Measurements from ENCODE around the gene CD93. TPM values are rescaled to one million over a fixed set of nuclear protein-coding genes. Genes with fewer than 3 reads are reported as not detected.

The CD93 gene, protein sequence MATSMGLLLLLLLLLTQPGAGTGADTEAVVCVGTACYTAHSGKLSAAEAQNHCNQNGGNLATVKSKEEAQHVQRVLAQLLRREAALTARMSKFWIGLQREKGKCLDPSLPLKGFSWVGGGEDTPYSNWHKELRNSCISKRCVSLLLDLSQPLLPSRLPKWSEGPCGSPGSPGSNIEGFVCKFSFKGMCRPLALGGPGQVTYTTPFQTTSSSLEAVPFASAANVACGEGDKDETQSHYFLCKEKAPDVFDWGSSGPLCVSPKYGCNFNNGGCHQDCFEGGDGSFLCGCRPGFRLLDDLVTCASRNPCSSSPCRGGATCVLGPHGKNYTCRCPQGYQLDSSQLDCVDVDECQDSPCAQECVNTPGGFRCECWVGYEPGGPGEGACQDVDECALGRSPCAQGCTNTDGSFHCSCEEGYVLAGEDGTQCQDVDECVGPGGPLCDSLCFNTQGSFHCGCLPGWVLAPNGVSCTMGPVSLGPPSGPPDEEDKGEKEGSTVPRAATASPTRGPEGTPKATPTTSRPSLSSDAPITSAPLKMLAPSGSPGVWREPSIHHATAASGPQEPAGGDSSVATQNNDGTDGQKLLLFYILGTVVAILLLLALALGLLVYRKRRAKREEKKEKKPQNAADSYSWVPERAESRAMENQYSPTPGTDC
- total RNA-seq (72.8 TPM), polyA plus RNA-seq (52.6 TPM)

DNA sequence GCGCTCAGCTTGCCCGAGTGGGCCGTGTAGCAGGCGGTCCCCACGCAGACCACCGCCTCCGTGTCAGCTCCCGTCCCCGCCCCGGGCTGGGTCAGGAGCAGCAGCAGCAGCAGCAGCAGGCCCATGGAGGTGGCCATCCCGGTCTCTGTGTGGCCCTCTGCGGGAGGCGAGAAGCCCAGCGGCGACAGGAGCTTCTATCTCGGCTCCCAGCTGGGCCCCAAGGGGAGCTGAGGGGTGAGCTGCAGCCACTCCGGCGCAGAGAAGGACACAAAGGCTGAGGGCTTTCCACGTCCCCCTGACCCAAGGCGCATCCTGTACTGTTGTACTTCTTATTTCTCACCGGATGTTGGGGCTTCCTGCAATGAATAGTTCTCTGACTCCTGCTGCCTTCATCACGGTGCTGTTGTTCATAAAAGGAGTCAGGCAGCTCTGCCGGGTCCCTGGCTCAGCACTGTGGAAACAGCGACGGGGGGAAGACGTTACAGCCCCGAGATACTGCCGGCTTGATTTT is at the start of gene CD93:
CD93 (minus strand) TSS at position 269 of the 511 bp plus-strand sequence; CDS start at position 137, 132 bp downstream.
- peak within 1 kb of the TSS; percentile 61 for H3K27ac ChIP-seq (ENCODE audit: low read depth)
- no peaks in the 10 kb centered on the region for H3K4me1 ChIP-seq (ENCODE audit: insufficient read depth)
- H3K36me3 ChIP-seq (ENCODE audit: insufficient read depth), result no peaks in the 10 kb centered on the region
- no peak for DNase-seq (ENCODE audit: extremely low spot score)
- peak within 1 kb of the TSS; percentile 16 for H3K4me3 ChIP-seq (ENCODE audit: low read depth, low read length)
- WGBS, result 52% methylated on average over 28 of the region's 28 CpGs

- Histone ChIP-seq H3K36me3 (ENCODE audit: insufficient read depth) (no peaks in the 10 kb centered on the region), H3K4me3 (ENCODE audit: low read depth, low read length) (no peak overlapping the region), H3K27ac (ENCODE audit: low read depth) (no peak overlapping the region), H3K4me1 (ENCODE audit: insufficient read depth) (no peaks in the 10 kb centered on the region)
- DNase-seq (ENCODE audit: extremely low spot score), result no peak
- 62% methylated on average over 8 of the region's 8 CpGs for WGBS
These were observed 47.5 kb upstream of the CD93 start for GRCh38 chr20:23133560-23133998.

GRCh38 chr20:23132930-23133559 is 46.9 kb upstream of the CD93 start:
- no peak overlapping the region for H3K4me3 ChIP-seq (ENCODE audit: low read depth, low read length)
- DNase-seq (ENCODE audit: extremely low spot score), result no peak
- no peaks in the 10 kb centered on the region for H3K4me1 ChIP-seq (ENCODE audit: insufficient read depth)
- H3K27ac ChIP-seq (ENCODE audit: low read depth), result no peak overlapping the region
- no peaks in the 10 kb centered on the region for H3K36me3 ChIP-seq (ENCODE audit: insufficient read depth)
- 68% methylated on average over 7 of the region's 7 CpGs for WGBS

GRCh38 chr20:23132293-23132929 is 46.3 kb upstream of the CD93 start:
- no peak for DNase-seq (ENCODE audit: extremely low spot score)
- H3K4me3 ChIP-seq (ENCODE audit: low read depth, low read length), result no peak overlapping the region
- no peaks in the 10 kb centered on the region for H3K4me1 ChIP-seq (ENCODE audit: insufficient read depth)
- H3K36me3 ChIP-seq (ENCODE audit: insufficient read depth), result no peaks in the 10 kb centered on the region
- 84% methylated on average over 14 of the region's 14 CpGs for WGBS
- no peak overlapping the region for H3K27ac ChIP-seq (ENCODE audit: low read depth)

- Histone ChIP-seq H3K27ac (ENCODE audit: low read depth) (no peak overlapping the region), H3K4me1 (ENCODE audit: insufficient read depth) (no peaks in the 10 kb centered on the region)
- 75% methylated on average over 11 of the region's 11 CpGs for WGBS
These were observed 45.6 kb upstream of the CD93 start for GRCh38 chr20:23131766-23132165.

DNA sequence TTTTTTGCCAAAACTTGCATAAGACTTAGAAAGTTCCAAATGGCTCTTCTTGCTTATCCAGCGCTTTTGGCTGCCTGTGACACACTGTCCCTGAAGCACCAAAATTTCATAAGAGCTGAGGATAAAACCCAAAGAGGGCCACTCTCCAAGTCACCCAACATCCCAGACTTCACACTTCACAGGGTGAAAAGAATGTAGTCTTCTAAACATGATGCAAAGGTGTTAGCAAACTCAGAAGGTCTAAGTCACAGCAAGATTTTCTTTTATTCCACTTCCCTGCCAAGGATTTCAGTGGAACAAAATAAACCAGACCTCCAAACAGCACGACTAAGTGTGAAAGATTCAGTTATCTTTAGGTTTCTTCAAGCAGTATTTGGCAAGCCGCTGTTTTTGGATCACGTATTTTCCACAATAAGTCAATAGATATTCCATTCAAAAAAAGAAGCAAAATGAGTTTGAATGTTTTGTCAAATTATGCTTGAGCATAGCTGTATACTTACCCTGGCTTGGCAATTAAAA is 44.6 kb upstream of the CD93 start:
- Histone ChIP-seq H3K4me3 (ENCODE audit: low read depth, low read length) (no peak overlapping the region), H3K36me3 (ENCODE audit: insufficient read depth) (no peaks in the 10 kb centered on the region), H3K4me1 (ENCODE audit: insufficient read depth) (no peaks in the 10 kb centered on the region), H3K27ac (ENCODE audit: low read depth) (no peak overlapping the region)
- DNase-seq (ENCODE audit: extremely low spot score), result no peak
- WGBS, result 73% methylated on average over 4 of the region's 4 CpGs

More at GRCh38 chr20:23131766-23132165, 45.6 kb upstream of the CD93 start:
- Histone ChIP-seq H3K36me3 (ENCODE audit: insufficient read depth) (no peaks in the 10 kb centered on the region), H3K4me3 (ENCODE audit: low read depth, low read length) (no peak overlapping the region)
- no peak for DNase-seq (ENCODE audit: extremely low spot score)

GRCh38 chr20:23129891-23130621 is 43.9 kb upstream of the CD93 start:
- Histone ChIP-seq H3K4me1 (ENCODE audit: insufficient read depth) (no peaks in the 10 kb centered on the region), H3K36me3 (ENCODE audit: insufficient read depth) (no peaks in the 10 kb centered on the region), H3K27ac (ENCODE audit: low read depth) (no peak overlapping the region), H3K4me3 (ENCODE audit: low read depth, low read length) (no peak overlapping the region)
- DNase-seq (ENCODE audit: extremely low spot score), result no peak
- 87% methylated on average over 12 of the region's 12 CpGs for WGBS

DNA sequence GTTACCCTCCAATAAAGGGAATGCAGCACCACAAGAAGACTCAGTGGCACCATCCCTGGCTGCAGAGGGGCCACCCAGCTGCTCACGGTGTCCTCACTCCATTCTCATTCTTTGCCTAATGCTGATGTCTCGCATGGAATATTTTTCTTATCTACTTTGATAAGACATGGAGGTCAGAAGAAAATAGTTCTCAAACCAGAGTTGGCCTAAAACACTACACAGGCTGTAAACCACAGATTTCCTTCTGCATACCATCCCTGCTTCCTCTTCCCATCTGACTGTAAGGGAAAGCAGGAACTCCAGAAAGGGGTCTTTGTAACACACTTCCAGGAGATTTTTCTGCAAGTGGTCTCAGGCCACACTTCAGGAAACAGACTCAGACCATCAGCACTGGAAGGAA is 43.1 kb upstream of the CD93 start:
- Histone ChIP-seq H3K36me3 (ENCODE audit: insufficient read depth) (no peaks in the 10 kb centered on the region), H3K4me3 (ENCODE audit: low read depth, low read length) (no peak overlapping the region), H3K4me1 (ENCODE audit: insufficient read depth) (no peaks in the 10 kb centered on the region), H3K27ac (ENCODE audit: low read depth) (no peak overlapping the region)
- DNase-seq (ENCODE audit: extremely low spot score), result no peak
- WGBS, result 77% methylated on average over 2 of the region's 2 CpGs

DNA sequence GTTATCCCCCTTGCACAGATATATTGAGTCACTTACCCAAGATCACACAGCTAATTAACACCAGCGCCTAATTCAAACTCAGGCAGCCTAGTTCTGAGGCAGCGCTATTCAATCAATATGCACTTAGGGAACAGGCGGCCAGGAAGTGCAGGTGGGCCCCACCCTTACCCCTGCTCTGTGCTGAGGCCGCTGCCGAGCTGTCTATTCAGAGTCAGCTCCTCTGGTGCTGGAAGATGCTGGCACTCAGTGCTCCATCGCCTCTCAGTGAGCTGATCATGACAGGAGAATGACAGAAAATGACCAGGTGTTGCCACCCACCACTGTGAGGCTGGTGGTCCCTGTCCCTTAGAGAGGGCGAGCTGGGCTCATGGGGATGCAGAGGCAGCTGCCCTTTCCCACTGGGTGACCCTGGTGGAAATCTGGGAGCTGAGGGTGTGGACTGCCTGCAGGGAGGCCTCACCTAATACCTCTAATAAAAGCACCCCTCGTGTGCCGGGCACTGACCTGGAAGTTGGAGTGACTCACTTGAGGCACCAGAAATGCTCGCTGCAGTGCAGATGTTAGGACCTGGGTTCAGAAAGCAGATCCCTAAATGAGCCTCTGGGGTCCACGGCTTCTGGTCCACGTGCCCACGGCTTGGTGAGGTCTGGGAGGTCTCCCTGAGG is 42.5 kb upstream of the CD93 start:
- no peak for DNase-seq (ENCODE audit: extremely low spot score)
- Histone ChIP-seq H3K27ac (ENCODE audit: low read depth) (no peak overlapping the region), H3K4me3 (ENCODE audit: low read depth, low read length) (no peak overlapping the region), H3K36me3 (ENCODE audit: insufficient read depth) (no peaks in the 10 kb centered on the region), H3K4me1 (ENCODE audit: insufficient read depth) (no peaks in the 10 kb centered on the region)
- 88% methylated on average over 13 of the region's 13 CpGs for WGBS

GRCh38 chr20:23127506-23128279 is 41.6 kb upstream of the CD93 start:
- Histone ChIP-seq H3K4me3 (ENCODE audit: low read depth, low read length) (no peak overlapping the region), H3K36me3 (ENCODE audit: insufficient read depth) (no peaks in the 10 kb centered on the region), H3K27ac (ENCODE audit: low read depth) (no peak overlapping the region), H3K4me1 (ENCODE audit: insufficient read depth) (no peaks in the 10 kb centered on the region)
- DNase-seq (ENCODE audit: extremely low spot score), result no peak
- 97% methylated on average over 14 of the region's 14 CpGs for WGBS

DNA sequence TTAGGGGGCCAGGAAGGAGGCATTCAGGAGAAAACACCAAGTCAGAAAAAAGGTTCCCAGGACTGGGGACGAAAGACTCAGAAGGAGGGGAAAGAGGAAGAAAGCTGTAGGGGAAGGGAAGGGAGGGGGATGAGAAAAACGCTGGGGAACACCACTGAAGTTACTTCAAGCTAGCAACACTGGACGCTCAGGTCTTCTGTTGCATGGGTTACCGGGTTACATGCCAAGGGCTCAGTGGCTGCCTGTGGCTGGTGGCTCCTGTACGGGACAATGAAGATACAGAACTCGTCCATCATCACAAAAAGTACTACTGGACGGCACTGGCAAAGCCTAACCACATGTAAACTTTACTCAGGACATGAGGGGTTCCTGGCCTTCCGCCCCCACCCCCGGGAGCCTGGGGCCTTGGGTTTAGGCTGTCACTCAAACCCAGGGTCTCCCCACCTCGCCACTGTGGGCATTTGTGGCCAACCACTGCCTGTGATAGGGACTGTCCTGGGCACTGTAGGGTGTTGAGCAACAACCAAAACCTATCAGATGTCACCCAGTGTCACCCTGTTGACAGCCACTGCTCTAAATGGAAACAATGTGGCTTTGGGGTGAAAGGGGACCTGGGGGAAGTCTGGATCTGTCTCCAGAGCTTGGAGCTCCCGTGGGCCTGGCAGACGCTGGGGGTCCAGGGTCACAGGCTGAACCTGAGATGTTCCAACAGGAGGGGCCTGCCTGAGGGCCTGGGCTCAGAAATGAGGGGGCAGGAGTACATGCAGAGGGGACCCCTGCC is 40.3 kb upstream of the CD93 start:
- H3K36me3 ChIP-seq (ENCODE audit: insufficient read depth), result no peaks in the 10 kb centered on the region
- no peak overlapping the region for H3K4me3 ChIP-seq (ENCODE audit: low read depth, low read length)
- no peak for DNase-seq (ENCODE audit: extremely low spot score)
- no peak overlapping the region for H3K27ac ChIP-seq (ENCODE audit: low read depth)
- 84% methylated on average over 12 of the region's 12 CpGs for WGBS
- H3K4me1 ChIP-seq (ENCODE audit: insufficient read depth), result no peaks in the 10 kb centered on the region

Data from urinary bladder (tissue), 4 donors.